Measurements from ENCODE around the gene CEP131.

Gene CEP131

GRCh38 chr17:81222906-81223761 lies at the start of gene CEP131 (continued):
- TF ChIP-seq INSM2 (tag by site-specific recombination; IDR thresholded peaks at IDR 0.05) (peak; percentile 45; the same call in 1 of the 2 replicates), ZNF747 (tag by site-specific recombination; IDR thresholded peaks at IDR 0.05) (no peak)

GRCh38 chr17:81271226-81271625 lies 48.5 kb upstream of the CEP131 start:
- no peak overlapping the region for H3K4me3 ChIP-seq (ENCODE audit: low read depth, low read length)
- ChIA-PET POLR2A (interaction anchor here (1.0 kb wide), 1 partner anchor 20 kb away, joined by 3 read pairs; no protein-coding TSS in a partner anchor), CTCF (interaction anchor here (1.1 to 1.5 kb wide), 3 partner anchors 14 to 21 kb away, joined by 3 to 4 read pairs (median 4); no protein-coding TSS in a partner anchor)
- H3K27ac ChIP-seq (ENCODE audit: extremely low read depth, low read depth, low read length) = no peak overlapping the region
- H3K9me3 ChIP-seq (ENCODE audit: control insufficient read depth, insufficient read depth, low read depth, low read length) = no peaks in the 10 kb centered on the region
- no peaks in the 10 kb centered on the region for H3K4me1 ChIP-seq (ENCODE audit: control insufficient read depth, insufficient read depth, low read length)
- H3K36me3 ChIP-seq (ENCODE audit: control insufficient read depth in 2 of 2, insufficient read depth in 1 of 2, low read length in 2 of 2) = peaks cover 23 to 89% of the 10 kb centered on the region in 2 experiments
- TF ChIP-seq ZBTB26 (tag by site-specific recombination; optimal IDR thresholded peaks at IDR 0.05) (no peak), ZBTB48 (tag by site-specific recombination; IDR thresholded peaks at IDR 0.05) (peak; percentile 74), ZBTB21 (tag by site-specific recombination; IDR thresholded peaks at IDR 0.05) (0 out of 2 replicates have a peak, but pooled peaks have one; percentile 32), MZF1 (tag by site-specific recombination; IDR thresholded peaks at IDR 0.05; ENCODE audit: borderline replicate concordance) (no peak), YY2 (tag by site-specific recombination; IDR thresholded peaks at IDR 0.05) (no peak), SALL2 (tag by site-specific recombination; IDR thresholded peaks at IDR 0.05; ENCODE audit: borderline replicate concordance) (no peak), HIC1 (tag by site-specific recombination; IDR thresholded peaks at IDR 0.05) (no peak), ZNF214 (tag by site-specific recombination; IDR thresholded peaks at IDR 0.05; ENCODE audit: borderline replicate concordance) (no peak), ZNF184 (tag by site-specific recombination; IDR thresholded peaks at IDR 0.05) (no peak), ZNF19 (tag by site-specific recombination; IDR thresholded peaks at IDR 0.05; ENCODE audit: low read depth) (no peak), ZNF629 (tag by site-specific recombination; IDR thresholded peaks at IDR 0.05) (peak; percentile 52), GLI4 (tag by site-specific recombination; IDR thresholded peaks at IDR 0.05) (no peak), ZNF311 (tag by site-specific recombination; IDR thresholded peaks at IDR 0.05; ENCODE audit: borderline replicate concordance) (no peak), ZNF148 (tag by site-specific recombination; IDR thresholded peaks at IDR 0.05; ENCODE audit: borderline replicate concordance) (no peak), ZNF514 (tag by site-specific recombination; IDR thresholded peaks at IDR 0.05) (no peak), ZNF341 (tag by site-specific recombination; IDR thresholded peaks at IDR 0.05; ENCODE audit: low read depth) (no peak), INSM2 (tag by site-specific recombination; IDR thresholded peaks at IDR 0.05) (no peak), ZNF600 (tag by site-specific recombination; IDR thresholded peaks at IDR 0.05) (0 out of 2 replicates have a peak, but pooled peaks have one; percentile 31), HOXD13 (CRISPR knock-in tag; IDR thresholded peaks at IDR 0.05; ENCODE audit: borderline replicate concordance) (no peak), PATZ1 (tag by site-specific recombination; IDR thresholded peaks at IDR 0.05) (no peak), ZNF10 (tag by site-specific recombination; IDR thresholded peaks at IDR 0.05) (no peak)
